Upper lobe of right lung (tissue), 1 donor: ENCODE data around the gene GSN. TPM values are rescaled to one million over a fixed set of nuclear protein-coding genes. Genes with fewer than 3 reads are reported as not detected.
A peak's percentile ranks its signal among the peaks of the same experiment; 100 is the strongest.

Source experiments
- ATAC-seq: fragments of 200-7000 bp; cut with Tn5 transposase; one replicate; pipeline ENCODE4 v1.9.1; 2020; ENCODE audit warnings: mild to moderate bottlenecking, moderate library complexity
- DNase-seq: peaks from one replicate; pipeline ENCODE4 v3.0.0-alpha.2; 2020
- H3K27ac ChIP-seq: fragments of 200-600 bp; one replicate; pipeline ENCODE4 v1.8.0; 2022
- H3K27me3 ChIP-seq: fragments of 200-600 bp; one replicate; pipeline ENCODE4 v1.8.0; 2022; ENCODE audit warnings: mild to moderate bottlenecking
- H3K36me3 ChIP-seq: fragments of 200-600 bp; one replicate; pipeline ENCODE4 v1.8.0; 2022
- H3K4me1 ChIP-seq: fragments of 200-600 bp; one replicate; pipeline ENCODE4 v1.8.0; 2022
- H3K4me3 ChIP-seq: fragments of 200-600 bp; one replicate; pipeline ENCODE4 v1.8.0; 2022; ENCODE audit warnings: mild to moderate bottlenecking
- H3K9me3 ChIP-seq: fragments of 200-600 bp; one replicate; pipeline ENCODE4 v1.8.0; 2022
- intact Hi-C: fragments of 100-400 bp; cut with DNase I; formaldehyde crosslinking; loops from one replicate; pipeline ENCODE4 v1.11.0; 2022
- total RNA-seq: library from RNA; stranded (reverse); fragmentation: NEBNext Ultra II Directional; extraction: Animal tissue kit (Norgen Biotek cat#: 25700); gene quantifications from one replicate; pipeline ENCODE4 v1.2.1, GENCODE V29; 2021
- TF ChIP-seq, protein P1 (sequence below): fragments of 200-600 bp; IDR thresholded peaks from one replicate; pipeline ENCODE4 v1.8.0; 2022; ENCODE audit warnings: antibody characterized with exemption
- donor health status: DM: no; HTN: yes; CAD: no; lungs with severe emphysema.

GSN gene
- total RNA-seq, 1 donor from 2014 or later = 464 TPM

DNA sequence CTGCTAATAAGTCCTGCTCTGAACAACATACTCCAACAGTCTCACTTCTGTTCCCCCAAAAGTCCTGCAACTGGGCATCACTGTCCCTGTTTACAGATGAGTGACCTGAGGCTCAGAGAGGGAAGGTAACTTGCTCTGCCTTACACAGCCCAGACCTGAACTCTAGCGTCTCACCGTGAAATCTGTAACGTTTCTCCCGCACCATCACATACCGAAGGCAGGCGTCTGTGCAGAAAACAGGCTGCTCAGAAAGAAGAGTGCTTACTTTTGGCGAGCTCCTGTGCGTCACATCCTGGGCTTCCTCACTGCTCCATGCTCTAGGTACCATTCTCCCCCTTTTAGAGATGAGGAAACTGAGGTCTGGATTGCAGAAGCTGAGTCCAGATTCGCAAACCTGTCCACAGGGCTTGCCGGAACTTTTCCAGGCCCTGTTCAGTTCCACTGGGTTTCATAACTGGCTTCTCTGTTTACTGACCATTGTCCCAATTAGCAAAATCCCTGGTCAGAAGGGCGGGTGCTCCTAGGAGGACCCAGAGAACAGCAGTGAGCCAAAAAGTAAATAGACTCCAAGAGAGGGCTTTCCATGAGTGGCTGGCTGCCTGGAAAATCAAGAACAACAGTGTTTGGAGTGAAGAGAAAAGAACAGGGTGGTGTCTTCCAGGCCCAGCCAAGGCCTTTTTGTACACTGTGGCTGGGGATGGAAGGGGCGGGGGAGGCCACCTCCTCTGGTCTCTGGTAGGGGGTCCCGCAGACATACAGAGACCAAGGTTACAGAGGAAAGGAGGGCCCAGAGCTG, 27.1 kb downstream of the GSN start:
- peaks cover 59% of the 10 kb centered on the region for H3K4me1 ChIP-seq
- intact Hi-C loops = no loop called here
- ATAC-seq (peak; percentile 54), DNase-seq (no peak)
- H3K27me3 ChIP-seq = no peaks in the 10 kb centered on the region
- peaks cover 5% of the 10 kb centered on the region for H3K36me3 ChIP-seq
- peak overlapping the region; percentile 86 for H3K27ac ChIP-seq
- TF ChIP-seq, protein P1, sequence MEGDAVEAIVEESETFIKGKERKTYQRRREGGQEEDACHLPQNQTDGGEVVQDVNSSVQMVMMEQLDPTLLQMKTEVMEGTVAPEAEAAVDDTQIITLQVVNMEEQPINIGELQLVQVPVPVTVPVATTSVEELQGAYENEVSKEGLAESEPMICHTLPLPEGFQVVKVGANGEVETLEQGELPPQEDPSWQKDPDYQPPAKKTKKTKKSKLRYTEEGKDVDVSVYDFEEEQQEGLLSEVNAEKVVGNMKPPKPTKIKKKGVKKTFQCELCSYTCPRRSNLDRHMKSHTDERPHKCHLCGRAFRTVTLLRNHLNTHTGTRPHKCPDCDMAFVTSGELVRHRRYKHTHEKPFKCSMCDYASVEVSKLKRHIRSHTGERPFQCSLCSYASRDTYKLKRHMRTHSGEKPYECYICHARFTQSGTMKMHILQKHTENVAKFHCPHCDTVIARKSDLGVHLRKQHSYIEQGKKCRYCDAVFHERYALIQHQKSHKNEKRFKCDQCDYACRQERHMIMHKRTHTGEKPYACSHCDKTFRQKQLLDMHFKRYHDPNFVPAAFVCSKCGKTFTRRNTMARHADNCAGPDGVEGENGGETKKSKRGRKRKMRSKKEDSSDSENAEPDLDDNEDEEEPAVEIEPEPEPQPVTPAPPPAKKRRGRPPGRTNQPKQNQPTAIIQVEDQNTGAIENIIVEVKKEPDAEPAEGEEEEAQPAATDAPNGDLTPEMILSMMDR = no peak
- no peaks in the 10 kb centered on the region for H3K9me3 ChIP-seq
- no peak overlapping the region for H3K4me3 ChIP-seq

DNA sequence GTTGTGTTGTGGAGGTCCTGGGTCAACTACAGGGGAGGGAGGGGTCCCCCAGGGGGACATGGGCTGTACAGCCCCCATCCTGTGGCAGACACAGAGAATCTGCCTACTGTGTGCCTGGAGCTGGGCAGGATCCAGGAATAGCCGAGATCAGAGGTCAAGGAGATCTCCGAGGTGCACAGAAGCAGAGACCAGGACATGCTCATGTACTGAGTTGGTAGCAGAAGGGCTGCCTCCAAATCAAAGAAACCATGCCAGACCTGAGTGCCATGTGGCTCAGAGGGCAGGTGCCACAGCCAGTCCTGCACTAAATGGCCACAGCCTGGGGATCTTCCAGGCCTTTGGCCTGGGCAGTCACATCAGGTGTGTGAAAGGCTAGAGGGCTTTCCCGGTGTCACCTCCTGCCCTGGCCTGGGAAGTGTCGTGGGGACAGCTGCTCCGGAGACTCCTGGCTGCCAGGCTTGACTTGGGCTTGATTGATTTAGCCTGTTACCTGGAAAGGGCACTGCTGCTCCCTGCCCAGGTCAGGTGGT, 27.8 kb downstream of the GSN start:
- Histone ChIP-seq H3K27ac (peak overlapping the region; percentile 86), H3K9me3 (no peaks in the 10 kb centered on the region), H3K4me3 (no peak overlapping the region), H3K4me1 (peaks cover 61% of the 10 kb centered on the region), H3K36me3 (peaks cover 5% of the 10 kb centered on the region), H3K27me3 (no peaks in the 10 kb centered on the region)
- intact Hi-C loops = no loop called here
- no peak for ATAC-seq
- DNase-seq = no peak
- TF ChIP-seq, protein P1 = no peak

DNA sequence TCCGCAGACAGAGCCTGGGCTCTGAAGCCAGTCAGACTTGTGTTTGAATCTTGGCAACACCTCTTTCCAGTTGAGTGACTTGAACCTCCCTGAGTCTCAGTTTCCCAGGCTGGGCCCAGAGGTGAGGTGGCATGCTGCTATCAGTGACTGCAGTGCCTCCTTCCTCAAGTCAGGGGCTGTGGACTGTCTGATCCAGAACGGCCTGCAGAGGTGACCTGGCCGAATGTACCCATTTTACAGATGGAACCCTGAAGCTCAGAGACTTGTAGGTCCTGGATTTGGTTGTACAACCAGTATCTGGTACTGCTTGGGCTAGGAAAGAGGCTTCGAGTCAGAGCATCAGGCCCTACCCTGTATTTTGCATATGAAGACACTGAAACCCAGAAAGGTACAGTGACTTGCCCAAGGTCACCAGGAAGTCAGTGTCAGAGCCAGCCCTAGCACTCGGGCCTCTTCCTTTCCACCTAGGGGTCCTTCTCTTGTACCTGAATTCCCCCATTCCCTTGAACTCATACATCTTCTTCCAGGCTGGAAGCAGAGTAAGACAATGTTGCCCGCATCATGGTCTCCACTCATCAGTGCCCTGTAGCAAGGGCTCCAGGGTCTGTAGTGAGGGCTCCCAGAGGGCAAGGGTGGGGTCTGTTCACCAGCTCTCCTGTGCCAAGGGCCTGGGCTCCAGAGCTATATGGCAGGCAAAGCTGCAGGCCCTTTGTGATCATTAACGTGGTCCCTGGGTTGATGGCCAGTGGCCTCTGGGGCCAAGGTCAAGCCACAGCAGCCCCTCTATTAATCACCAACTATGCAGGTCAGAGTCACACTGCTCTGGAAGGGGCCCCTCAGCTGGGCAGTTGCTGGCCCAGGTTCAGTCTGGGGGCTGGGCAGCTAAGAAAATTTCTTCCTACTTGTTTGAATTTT, 28.5 kb downstream of the GSN start:
- Histone ChIP-seq H3K9me3 (no peaks in the 10 kb centered on the region), H3K27me3 (no peaks in the 10 kb centered on the region), H3K36me3 (peaks cover 5% of the 10 kb centered on the region), H3K4me3 (no peak overlapping the region), H3K4me1 (peaks cover 67% of the 10 kb centered on the region), H3K27ac (peak overlapping the region; percentile 86)
- no peak for ATAC-seq
- intact Hi-C loops = no loop called here
- no peak for DNase-seq
- TF ChIP-seq, protein P1 = no peak

DNA sequence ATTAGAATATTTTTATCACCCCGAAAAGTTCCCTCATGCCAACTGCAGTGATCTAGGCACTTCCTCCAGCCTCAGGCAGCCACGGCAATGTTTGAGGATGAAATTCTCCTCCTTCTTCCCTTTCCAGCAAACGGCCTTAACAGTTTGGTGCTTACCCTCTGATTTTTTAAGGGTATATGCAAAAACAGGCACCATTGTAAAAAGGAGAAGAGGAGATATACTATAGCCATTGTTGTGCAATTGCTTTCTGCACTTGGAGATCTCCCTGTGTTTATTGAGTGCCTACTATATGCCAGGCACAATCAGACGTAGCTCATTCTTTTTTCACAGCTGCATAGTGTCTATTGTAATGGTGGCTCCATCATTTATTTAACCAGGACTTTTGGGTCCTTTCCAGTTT, 29.4 kb downstream of the GSN start:
- peaks cover 14% of the 10 kb centered on the region for H3K36me3 ChIP-seq
- peaks cover 72% of the 10 kb centered on the region for H3K4me1 ChIP-seq
- H3K27ac ChIP-seq = peak overlapping the region; percentile 86
- no peak for ATAC-seq
- no peak for DNase-seq
- intact Hi-C loops = no loop called here
- no peak overlapping the region for H3K4me3 ChIP-seq
- TF ChIP-seq, protein P1 = no peak
- no peaks in the 10 kb centered on the region for H3K27me3 ChIP-seq
- no peaks in the 10 kb centered on the region for H3K9me3 ChIP-seq

DNA sequence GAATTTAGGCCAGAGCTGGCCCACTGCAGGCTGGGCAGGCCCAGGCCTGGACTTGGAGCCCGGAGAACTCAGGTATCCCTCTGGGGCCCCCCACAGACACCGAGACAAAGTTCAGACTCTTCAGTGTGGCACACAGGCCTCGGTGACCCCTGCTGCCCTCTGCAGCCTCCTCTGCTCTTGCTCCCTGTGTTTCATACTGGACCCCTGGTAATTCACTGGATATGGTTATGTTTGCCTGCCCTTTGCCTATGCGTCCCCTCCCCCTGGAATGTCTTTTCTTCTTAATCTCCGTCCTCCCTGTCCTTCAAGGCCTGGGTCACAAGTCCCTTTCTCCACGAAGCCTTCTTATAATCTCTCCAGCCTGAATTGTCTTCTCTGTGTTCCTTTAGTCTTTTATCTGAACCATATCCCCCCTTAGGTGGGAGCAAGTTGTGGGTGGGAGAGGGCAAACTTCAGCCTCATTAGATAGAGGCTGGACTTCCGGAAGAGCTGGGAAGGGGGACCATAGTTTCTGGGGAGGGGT, 30.1 kb downstream of the GSN start:
- Histone ChIP-seq H3K27me3 (no peaks in the 10 kb centered on the region), H3K9me3 (no peaks in the 10 kb centered on the region), H3K27ac (peak overlapping the region; percentile 79), H3K4me3 (no peak overlapping the region), H3K4me1 (peaks cover 70% of the 10 kb centered on the region), H3K36me3 (peaks cover 21% of the 10 kb centered on the region)
- TF ChIP-seq, protein P1 = no peak
- ATAC-seq (no peak), DNase-seq (no peak)
- intact Hi-C loops = no loop called here
